Spleen (tissue), 7 donors: ENCODE data around the gene FAM204A.

Experiments
- POLR2A ChIP-seq, 3 donors: fragments of 450-650 bp; IDR thresholded peaks; one replicate each; pipeline ENCODE4 v1.5.1; 2017; ENCODE audit warnings: antibody characterized with exemption in 3 of 3, mild to moderate bottlenecking in 1 of 3
- POLR2AphosphoS5 ChIP-seq, 3 donors: sonication (generic); formaldehyde crosslinking; IDR thresholded peaks; one replicate each; pipeline ENCODE4 v1.5.1; 2017; ENCODE audit warnings: antibody characterized with exemption in 3 of 3
- TF ChIP-seq, protein P1 (sequence below), 11 experiments: fragments of 200-600 bp in 7 of 11; fragments of 450-650 bp in 4 of 11; sonication (generic) in 4 of 11; IDR thresholded peaks in 8 of 11; conservative IDR thresholded peaks in 3 of 11; 1 replicate in 7 of 11; 2 replicates in 4 of 11; pipeline versions ENCODE4 v1.4.0 to v1.8.0; 2016 to 2021; ENCODE audit warnings: antibody characterized with exemption in 11 of 11, inconsistent platforms in 4 of 11, mild to moderate bottlenecking in 1 of 11
- donor health status: DM: no; HTN: no; CAD: no; lungs with moderate emphysema.
- donor health status: DM: no; HTN: no; CAD: no.
- donor health status: DM: no; HTN: no; CAD: no.

DNA sequence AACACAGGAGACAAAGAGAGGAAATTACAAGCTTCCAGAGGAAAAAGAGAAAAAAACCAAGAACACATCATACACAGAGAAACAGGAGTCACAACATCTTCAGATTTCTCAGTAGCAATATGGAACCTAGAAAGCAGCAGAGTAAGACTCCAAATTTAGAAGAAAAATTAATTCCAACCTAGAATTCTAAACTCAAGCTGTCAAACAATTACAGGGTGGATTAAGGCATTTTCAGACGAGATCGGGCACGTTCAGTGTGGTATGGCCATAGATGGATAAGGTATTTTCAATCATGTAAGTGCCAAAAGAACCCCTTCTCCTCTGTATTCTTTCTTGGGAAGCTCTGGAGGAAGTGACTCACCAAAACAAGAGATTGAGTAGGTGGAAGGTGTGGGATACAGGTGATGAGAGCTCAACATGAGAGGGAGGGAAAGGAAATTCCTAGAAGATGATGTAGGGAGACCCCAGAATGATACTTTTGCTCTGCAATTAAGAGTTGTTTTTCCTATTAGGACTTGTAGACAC, 51.6 kb downstream of the FAM204A start:
- TF ChIP-seq POLR2A (IDR thresholded peaks at IDR 0.05) (no peak), POLR2AphosphoS5 (IDR thresholded peaks at IDR 0.05) (no peak)
- TF ChIP-seq, protein P1, sequence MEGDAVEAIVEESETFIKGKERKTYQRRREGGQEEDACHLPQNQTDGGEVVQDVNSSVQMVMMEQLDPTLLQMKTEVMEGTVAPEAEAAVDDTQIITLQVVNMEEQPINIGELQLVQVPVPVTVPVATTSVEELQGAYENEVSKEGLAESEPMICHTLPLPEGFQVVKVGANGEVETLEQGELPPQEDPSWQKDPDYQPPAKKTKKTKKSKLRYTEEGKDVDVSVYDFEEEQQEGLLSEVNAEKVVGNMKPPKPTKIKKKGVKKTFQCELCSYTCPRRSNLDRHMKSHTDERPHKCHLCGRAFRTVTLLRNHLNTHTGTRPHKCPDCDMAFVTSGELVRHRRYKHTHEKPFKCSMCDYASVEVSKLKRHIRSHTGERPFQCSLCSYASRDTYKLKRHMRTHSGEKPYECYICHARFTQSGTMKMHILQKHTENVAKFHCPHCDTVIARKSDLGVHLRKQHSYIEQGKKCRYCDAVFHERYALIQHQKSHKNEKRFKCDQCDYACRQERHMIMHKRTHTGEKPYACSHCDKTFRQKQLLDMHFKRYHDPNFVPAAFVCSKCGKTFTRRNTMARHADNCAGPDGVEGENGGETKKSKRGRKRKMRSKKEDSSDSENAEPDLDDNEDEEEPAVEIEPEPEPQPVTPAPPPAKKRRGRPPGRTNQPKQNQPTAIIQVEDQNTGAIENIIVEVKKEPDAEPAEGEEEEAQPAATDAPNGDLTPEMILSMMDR (IDR thresholded peaks at IDR 0.05 in 8 of 11, conservative IDR thresholded peaks at IDR 0.05 in 3 of 11): no peak
